Thoracic aorta (tissue), 2 donors: ENCODE data around the gene EAF2. TPM values are rescaled to one million over a fixed set of nuclear protein-coding genes. Genes with fewer than 3 reads are reported as not detected.

Experiments used
- ATAC-seq: fragments of 150-250 bp; one replicate; pipeline ENCODE4 v1.8.0; 2017; ENCODE audit warnings: low read depth; ENCODE audit not compliant: insufficient number of reproducible peaks, low FRiP score
- DNase-seq: peaks from one replicate; pipeline ENCODE4 v3.0.0-alpha.2; 2020; ENCODE audit warnings: low spot score
- H3K27ac ChIP-seq, 2 donors: fragments of 200-600 bp; sonication (generic); 1 replicate in 1 of 2; 2 replicates in 1 of 2; pipeline ENCODE4 v1.5.1; 2016; ENCODE audit warnings: mild to moderate bottlenecking in 2 of 2, moderate library complexity in 2 of 2
- H3K27me3 ChIP-seq: fragments of 200-600 bp; sonication (generic); replicated peaks from 2 replicates; pipeline ENCODE4 v1.6.0; 2016; ENCODE audit warnings: mild to moderate bottlenecking; ENCODE audit not compliant: insufficient read depth
- H3K36me3 ChIP-seq: fragments of 200-600 bp; sonication (generic); one replicate; pipeline ENCODE4 v1.5.1; 2016
- H3K4me1 ChIP-seq, 2 donors: fragments of 200-600 bp; sonication (generic); 1 replicate in 1 of 2; 2 replicates in 1 of 2; pipeline versions ENCODE4 v1.5.1 to v1.6.0; 2016; ENCODE audit warnings: low read depth in 2 of 2, mild to moderate bottlenecking in 1 of 2; ENCODE audit not compliant: control insufficient read depth in 1 of 2
- H3K4me3 ChIP-seq: fragments of 200-600 bp; sonication (generic); 2 replicates; pipeline ENCODE4 v1.5.1; 2016; ENCODE audit warnings: mild to moderate bottlenecking
- H3K9me3 ChIP-seq: fragments of 200-600 bp; sonication (generic); 2 replicates; pipeline ENCODE4 v1.5.1; 2016
- CTCF ChIP-seq: fragments of 200-600 bp; sonication (generic); IDR thresholded peaks from one replicate; pipeline ENCODE4 v1.5.1; 2019; ENCODE audit warnings: antibody characterized with exemption
- total RNA-seq, 2 donors: library from RNA; depleted of rRNA; stranded (reverse); fragments of >200 nt; gene quantifications; one replicate each; pipeline versions ENCODE4 v1.1.0 to v1.2.3, GENCODE V29; 2016

EAF2 gene
- total RNA-seq: 1 to 10 TPM; 3.7 to 5.1 TPM

GRCh38 chr3:121834671-121835464 lies at the start of gene EAF2, which contains the start of gene IQCB1:
Gene EAF2, plus strand, starts transcription at chr3:121835209. Its CDS starts 77 bp downstream, at chr3:121835286.
Gene IQCB1, minus strand, starts transcription at chr3:121835060. Its CDS starts 6,100 bp downstream, at chr3:121828960.
- H3K27ac ChIP-seq: peak within 1 kb of the TSS; percentile 67 to 74
- H3K4me3 ChIP-seq: peak within 1 kb of the TSS; percentile 88
- peaks cover 4 to 23% of the 10 kb centered on the region in 2 donors for H3K4me1 ChIP-seq
- DNase-seq (peak; percentile 82), ATAC-seq (peak; percentile 97)
- H3K27me3 ChIP-seq: no peaks in the 10 kb centered on the region
- TF ChIP-seq CTCF: no peak
- H3K9me3 ChIP-seq: no peaks in the 10 kb centered on the region
- peaks cover 3% of the 10 kb centered on the region for H3K36me3 ChIP-seq

- Histone ChIP-seq H3K27ac (peak overlapping the region in 1 of 2 donors; percentile 29), H3K36me3 (peaks cover 16% of the 10 kb centered on the region), H3K27me3 (no peaks in the 10 kb centered on the region), H3K4me1 (no peaks in the 10 kb centered on the region), H3K9me3 (no peaks in the 10 kb centered on the region), H3K4me3 (no peak overlapping the region)
- ATAC-seq (no peak), DNase-seq (no peak)
- no peak for TF ChIP-seq CTCF
Observed at GRCh38 chr3:121786485-121786884, 48.5 kb upstream of the EAF2 start.

- no peak for ATAC-seq
- no peaks in the 10 kb centered on the region for H3K4me1 ChIP-seq
- no peaks in the 10 kb centered on the region for H3K27me3 ChIP-seq
- no peak overlapping the region for H3K27ac ChIP-seq
- no peak for DNase-seq
- no peak for TF ChIP-seq CTCF
- no peak overlapping the region for H3K4me3 ChIP-seq
- H3K9me3 ChIP-seq: no peaks in the 10 kb centered on the region
- H3K36me3 ChIP-seq: peaks cover 13% of the 10 kb centered on the region
Observed at GRCh38 chr3:121793078-121793477, 41.9 kb upstream of the EAF2 start.

- no peak overlapping the region for H3K27ac ChIP-seq
- no peak for DNase-seq
- no peak for TF ChIP-seq CTCF
- no peaks in the 10 kb centered on the region for H3K4me1 ChIP-seq
- peaks cover 2% of the 10 kb centered on the region for H3K36me3 ChIP-seq
- no peak for ATAC-seq
- no peak overlapping the region for H3K4me3 ChIP-seq
- H3K9me3 ChIP-seq: no peaks in the 10 kb centered on the region
- no peaks in the 10 kb centered on the region for H3K27me3 ChIP-seq
Observed at GRCh38 chr3:121794264-121794983, 40.6 kb upstream of the EAF2 start.

- Histone ChIP-seq H3K36me3 (no peaks in the 10 kb centered on the region), H3K27ac (no peak overlapping the region), H3K27me3 (no peaks in the 10 kb centered on the region), H3K4me3 (no peak overlapping the region), H3K4me1 (no peaks in the 10 kb centered on the region), H3K9me3 (no peaks in the 10 kb centered on the region)
- DNase-seq (no peak), ATAC-seq (no peak)
- TF ChIP-seq CTCF: no peak
Observed at GRCh38 chr3:121796970-121797369, 38.0 kb upstream of the EAF2 start.
